Measurements from ENCODE around the gene TOMM7.

DNA sequence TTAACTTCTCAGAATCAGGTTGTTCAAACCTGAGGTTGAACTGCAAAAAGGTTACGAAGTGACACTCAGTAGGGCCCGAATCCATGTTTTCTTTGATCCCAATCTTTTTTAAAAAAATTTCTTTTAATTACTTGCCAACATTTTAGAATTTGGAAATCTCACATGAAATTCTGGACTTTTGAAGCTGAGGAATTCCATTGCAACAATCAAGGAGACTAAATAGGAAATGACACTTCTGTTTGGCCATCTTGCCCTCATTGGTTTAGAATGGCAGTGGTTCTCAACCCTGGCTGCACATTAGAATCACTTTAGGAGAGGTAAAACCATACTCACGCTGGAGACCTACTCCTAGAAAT is 471 bp upstream of the TOMM7 start:
- TF ChIP-seq, protein P1, sequence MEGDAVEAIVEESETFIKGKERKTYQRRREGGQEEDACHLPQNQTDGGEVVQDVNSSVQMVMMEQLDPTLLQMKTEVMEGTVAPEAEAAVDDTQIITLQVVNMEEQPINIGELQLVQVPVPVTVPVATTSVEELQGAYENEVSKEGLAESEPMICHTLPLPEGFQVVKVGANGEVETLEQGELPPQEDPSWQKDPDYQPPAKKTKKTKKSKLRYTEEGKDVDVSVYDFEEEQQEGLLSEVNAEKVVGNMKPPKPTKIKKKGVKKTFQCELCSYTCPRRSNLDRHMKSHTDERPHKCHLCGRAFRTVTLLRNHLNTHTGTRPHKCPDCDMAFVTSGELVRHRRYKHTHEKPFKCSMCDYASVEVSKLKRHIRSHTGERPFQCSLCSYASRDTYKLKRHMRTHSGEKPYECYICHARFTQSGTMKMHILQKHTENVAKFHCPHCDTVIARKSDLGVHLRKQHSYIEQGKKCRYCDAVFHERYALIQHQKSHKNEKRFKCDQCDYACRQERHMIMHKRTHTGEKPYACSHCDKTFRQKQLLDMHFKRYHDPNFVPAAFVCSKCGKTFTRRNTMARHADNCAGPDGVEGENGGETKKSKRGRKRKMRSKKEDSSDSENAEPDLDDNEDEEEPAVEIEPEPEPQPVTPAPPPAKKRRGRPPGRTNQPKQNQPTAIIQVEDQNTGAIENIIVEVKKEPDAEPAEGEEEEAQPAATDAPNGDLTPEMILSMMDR (IDR thresholded peaks at IDR 0.05 in 2 of 3, conservative IDR thresholded peaks at IDR 0.05 in 1 of 3; ENCODE audit: insufficient read depth in 2 of 3, low read depth in 1 of 3, low read length in 3 of 3) = no peak
- no peak for TF ChIP-seq EZH2 (IDR thresholded peaks at IDR 0.05; ENCODE audit: borderline replicate concordance, low read depth, low read length)
- TF ChIP-seq SMARCB1 (IDR thresholded peaks at IDR 0.05; ENCODE audit: insufficient read length, low read depth) = no peak

Measured in K562 (cell line).